ENCODE measurements around the gene ANKRD42. TPM values are rescaled to one million over a fixed set of nuclear protein-coding genes. Genes with fewer than 3 reads are reported as not detected.

ANKRD42 gene
- total and polyA plus RNA-seq, 2 experiments from 2014 or later = 9.2 to 9.7 TPM

- Histone ChIP-seq H4K20me1 (ENCODE audit: insufficient read depth, poor library complexity, severe bottlenecking) (peaks cover 63% of the 10 kb centered on the region), H3K4me2 (no peak overlapping the region), H3K36me3 (replicated peaks; ENCODE audit: insufficient read depth, low read depth) (no peaks in the 10 kb centered on the region), H3K4me3 (no peak overlapping the region), H3K79me2 (peaks cover 83% of the 10 kb centered on the region), H3K9me3 (ENCODE audit: low read depth) (no peaks in the 10 kb centered on the region), H3K27ac (no peak overlapping the region), H2AFZ (no peak overlapping the region), H3K27me3 (no peaks in the 10 kb centered on the region), H3K9me2 (replicated peaks; ENCODE audit: insufficient read depth) (no peaks in the 10 kb centered on the region), H3K4me1 (ENCODE audit: insufficient read depth) (peaks cover 13% of the 10 kb centered on the region)
- TF ChIP-seq EZH2 (IDR thresholded peaks at IDR 0.05; ENCODE audit: borderline replicate concordance) = no peak
- no peak for TF ChIP-seq CTCF (IDR thresholded peaks at IDR 0.05; ENCODE audit: poor library complexity)
- no peak for TF ChIP-seq EZH2phosphoT487 (IDR thresholded peaks at IDR 0.05; ENCODE audit: low read depth, severe bottlenecking, unreplicated experiment)
- DNase-seq (ENCODE audit: low spot score) = peak; percentile 47
- 86% methylated on average over 1 of the region's 1 CpG for WGBS (ENCODE audit: low lambda C conversion rate, missing lambda C conversion rate)
Observed at GRCh38 chr11:83175815-83176214, 17.7 kb upstream of the ANKRD42 start.

GRCh38 chr11:83181815-83182214, 11.7 kb upstream of the ANKRD42 start:
- Histone ChIP-seq H3K27ac (no peak overlapping the region), H2AFZ (no peak overlapping the region), H3K4me3 (no peak overlapping the region), H3K4me2 (no peak overlapping the region), H3K9me2 (replicated peaks; ENCODE audit: insufficient read depth) (no peaks in the 10 kb centered on the region), H3K79me2 (peaks cover 40% of the 10 kb centered on the region), H3K27me3 (no peaks in the 10 kb centered on the region), H4K20me1 (ENCODE audit: insufficient read depth, poor library complexity, severe bottlenecking) (peaks cover 10% of the 10 kb centered on the region), H3K36me3 (replicated peaks; ENCODE audit: insufficient read depth, low read depth) (peaks cover 7% of the 10 kb centered on the region), H3K9me3 (ENCODE audit: low read depth) (no peaks in the 10 kb centered on the region), H3K4me1 (ENCODE audit: insufficient read depth) (no peaks in the 10 kb centered on the region)
- 70% methylated on average over 2 of the region's 2 CpGs for WGBS (ENCODE audit: low lambda C conversion rate, missing lambda C conversion rate)
- no peak for DNase-seq (ENCODE audit: low spot score)
- no peak for TF ChIP-seq CTCF (IDR thresholded peaks at IDR 0.05; ENCODE audit: poor library complexity)
- TF ChIP-seq EZH2 (IDR thresholded peaks at IDR 0.05; ENCODE audit: borderline replicate concordance) = no peak
- no peak for TF ChIP-seq EZH2phosphoT487 (IDR thresholded peaks at IDR 0.05; ENCODE audit: low read depth, severe bottlenecking, unreplicated experiment)

- WGBS (ENCODE audit: low lambda C conversion rate, missing lambda C conversion rate) = 100% methylated on average over 1 of the region's 1 CpG
- TF ChIP-seq EZH2 (IDR thresholded peaks at IDR 0.05; ENCODE audit: borderline replicate concordance) (no peak), EZH2phosphoT487 (IDR thresholded peaks at IDR 0.05; ENCODE audit: low read depth, severe bottlenecking, unreplicated experiment) (no peak), CTCF (IDR thresholded peaks at IDR 0.05; ENCODE audit: poor library complexity) (no peak)
- no peak overlapping the region for H3K27ac ChIP-seq
Observed at GRCh38 chr11:83185767-83186166, 7.7 kb upstream of the ANKRD42 start.

DNA sequence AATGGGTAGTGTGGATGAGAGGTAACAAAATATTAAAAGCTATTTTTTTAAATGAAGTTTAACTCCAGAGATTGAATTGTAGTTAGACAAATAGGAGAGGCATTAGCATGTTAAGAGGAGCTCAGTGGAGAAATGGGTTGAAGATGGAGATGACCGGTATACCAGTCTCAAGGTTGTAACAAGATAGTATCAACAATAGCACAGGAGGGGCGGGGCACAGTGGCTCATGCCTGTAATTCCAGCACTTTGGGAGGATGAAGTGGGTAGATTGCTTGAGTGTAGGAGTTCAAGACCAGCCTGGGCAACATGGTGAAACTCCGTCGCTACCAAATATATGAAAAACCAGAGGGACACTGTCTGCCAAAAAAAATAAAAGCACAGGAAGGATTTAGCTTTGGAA, 6.0 kb upstream of the ANKRD42 start:
- WGBS (ENCODE audit: low lambda C conversion rate, missing lambda C conversion rate) = 85% methylated on average over 4 of the region's 4 CpGs
- peaks cover 4% of the 10 kb centered on the region for H3K4me1 ChIP-seq (ENCODE audit: insufficient read depth)
- no peaks in the 10 kb centered on the region for H3K27me3 ChIP-seq
- H3K4me3 ChIP-seq = no peak overlapping the region
- TF ChIP-seq EZH2 (IDR thresholded peaks at IDR 0.05; ENCODE audit: borderline replicate concordance) (no peak), EZH2phosphoT487 (IDR thresholded peaks at IDR 0.05; ENCODE audit: low read depth, severe bottlenecking, unreplicated experiment) (no peak), CTCF (IDR thresholded peaks at IDR 0.05; ENCODE audit: poor library complexity) (no peak)
- H2AFZ ChIP-seq = no peak overlapping the region
- H4K20me1 ChIP-seq (ENCODE audit: insufficient read depth, poor library complexity, severe bottlenecking) = no peaks in the 10 kb centered on the region
- H3K79me2 ChIP-seq = peaks cover 16% of the 10 kb centered on the region
- H3K4me2 ChIP-seq = no peak overlapping the region
- DNase-seq (ENCODE audit: low spot score) = no peak
- no peaks in the 10 kb centered on the region for H3K9me3 ChIP-seq (ENCODE audit: low read depth)
- H3K36me3 ChIP-seq (replicated peaks; ENCODE audit: insufficient read depth, low read depth) = peaks cover under 1% of the 10 kb centered on the region
- no peaks in the 10 kb centered on the region for H3K9me2 ChIP-seq (replicated peaks; ENCODE audit: insufficient read depth)
- no peak overlapping the region for H3K27ac ChIP-seq

More at GRCh38 chr11:83185767-83186166, 7.7 kb upstream of the ANKRD42 start:
- Histone ChIP-seq H3K4me3 (no peak overlapping the region), H3K36me3 (replicated peaks; ENCODE audit: insufficient read depth, low read depth) (peaks cover 7% of the 10 kb centered on the region), H3K4me1 (ENCODE audit: insufficient read depth) (no peaks in the 10 kb centered on the region), H2AFZ (no peak overlapping the region), H3K9me3 (ENCODE audit: low read depth) (no peaks in the 10 kb centered on the region), H3K9me2 (replicated peaks; ENCODE audit: insufficient read depth) (no peaks in the 10 kb centered on the region), H4K20me1 (ENCODE audit: insufficient read depth, poor library complexity, severe bottlenecking) (peaks cover 3% of the 10 kb centered on the region), H3K27me3 (no peaks in the 10 kb centered on the region), H3K79me2 (peaks cover 9% of the 10 kb centered on the region), H3K4me2 (no peak overlapping the region)
- no peak for DNase-seq (ENCODE audit: low spot score)
